CD4-positive, alpha-beta memory T cell (primary cell): Measurements from ENCODE around the gene ZNF747. TPM values are rescaled to one million over a fixed set of nuclear protein-coding genes. Genes with fewer than 3 reads are reported as not detected.
A peak's percentile ranks its signal among the peaks of the same experiment; 100 is the strongest.

Experiments used
- CTCF ChIA-PET: fragments of 350-600 bp; sonication (Branson Sonifier 250); formaldehyde crosslinking; loops from one replicate; lab custom pipeline; 2021; ENCODE audit warnings: inconsistent platforms; ENCODE audit not compliant: partially characterized antibody; lab: Charles Lee
- POLR2A ChIA-PET: fragments of 350-600 bp; sonication (Branson Sonifier 250); formaldehyde crosslinking; loops from one replicate; lab custom pipeline; 2021; ENCODE audit not compliant: partially characterized antibody; lab: Charles Lee
- DNase-seq, 5 donors: peaks; one replicate each; pipeline versions ENCODE4 v3.0.0 to v3.0.0-alpha.2; 2020 to 2022; ENCODE audit warnings: mixed read lengths in 1 of 5
- H3K27ac ChIP-seq: one replicate; pipeline ENCODE4 v1.7.0; 2013; ENCODE audit warnings: low read depth, low read length
- H3K27me3 ChIP-seq: 2 replicates; pipeline ENCODE4 v1.7.0; 2013; ENCODE audit warnings: mild to moderate bottlenecking, low read length, moderate library complexity; ENCODE audit not compliant: insufficient read depth
- H3K36me3 ChIP-seq: 2 replicates; pipeline ENCODE4 v1.7.0; 2013; ENCODE audit warnings: mild to moderate bottlenecking, low read length, moderate library complexity; ENCODE audit not compliant: insufficient read depth
- H3K4me1 ChIP-seq: 2 replicates; pipeline ENCODE4 v1.7.0; 2013; ENCODE audit warnings: mild to moderate bottlenecking, low read length, moderate library complexity; ENCODE audit not compliant: insufficient read depth
- H3K4me3 ChIP-seq, 2 donors: one replicate each; pipeline ENCODE4 v1.7.0; 2013; ENCODE audit warnings: low read length in 2 of 2, mild to moderate bottlenecking in 1 of 2
- H3K9me3 ChIP-seq, 2 donors: one replicate each; pipeline ENCODE4 v1.7.0; 2013; ENCODE audit warnings: low read length in 2 of 2, control low read depth in 1 of 2; ENCODE audit not compliant: control insufficient read depth in 1 of 2
- H3K27ac Mint-ChIP-seq, 7 donors: one replicate each; pipeline ENCODE4 v1.8.0; 2020 to 2021; ENCODE audit warnings: mixed read lengths in 7 of 7, mild to moderate bottlenecking in 6 of 7, inconsistent platforms in 3 of 7, moderate library complexity in 3 of 7
- H3K27me3 Mint-ChIP-seq, 2 donors: one replicate each; pipeline ENCODE4 v1.8.0; 2020 to 2021; ENCODE audit warnings: mixed read lengths in 2 of 2
- H3K36me3 Mint-ChIP-seq, 2 donors: one replicate each; pipeline ENCODE4 v1.8.0; 2020 to 2021; ENCODE audit warnings: mixed read lengths in 2 of 2, inconsistent platforms in 1 of 2, mild to moderate bottlenecking in 1 of 2
- H3K4me1 Mint-ChIP-seq, 4 donors: one replicate each; pipeline ENCODE4 v1.8.0; 2020 to 2021; ENCODE audit warnings: mixed read lengths in 4 of 4, mild to moderate bottlenecking in 1 of 4
- H3K4me3 Mint-ChIP-seq, 8 donors: one replicate each; pipeline ENCODE4 v1.8.0; 2020 to 2021; ENCODE audit warnings: mixed read lengths in 8 of 8, mild to moderate bottlenecking in 7 of 8, moderate library complexity in 6 of 8, inconsistent platforms in 3 of 8
- H3K9me3 Mint-ChIP-seq, 8 donors: one replicate each; pipeline ENCODE4 v1.8.0; 2020 to 2021; ENCODE audit warnings: mixed read lengths in 8 of 8, mild to moderate bottlenecking in 5 of 8, inconsistent platforms in 3 of 8, moderate library complexity in 1 of 8
- intact Hi-C: fragments of 100-400 bp; cut with micrococcal nuclease; formaldehyde crosslinking; loops from one replicate; pipeline ENCODE4 v1.15.1; 2023
- polyA plus RNA-seq, 2 donors: library from polyadenylated mRNA; unstranded; fragments of 300-500 nt; fragmentation: Illumina TruSeq; gene quantifications; one replicate each; pipeline ENCODE4 v1.2.3, GENCODE V29; 2021
- total RNA-seq, 2 experiments: library from RNA; stranded (reverse); gene quantifications; one replicate each; pipeline ENCODE4 v1.2.3, GENCODE V29; 2021

The ZNF747 gene
- total RNA-seq (10 to 100 TPM; 15.7 to 17.8 TPM), polyA plus RNA-seq (1 to 10 TPM; 7.8 to 8.8 TPM)

DNA sequence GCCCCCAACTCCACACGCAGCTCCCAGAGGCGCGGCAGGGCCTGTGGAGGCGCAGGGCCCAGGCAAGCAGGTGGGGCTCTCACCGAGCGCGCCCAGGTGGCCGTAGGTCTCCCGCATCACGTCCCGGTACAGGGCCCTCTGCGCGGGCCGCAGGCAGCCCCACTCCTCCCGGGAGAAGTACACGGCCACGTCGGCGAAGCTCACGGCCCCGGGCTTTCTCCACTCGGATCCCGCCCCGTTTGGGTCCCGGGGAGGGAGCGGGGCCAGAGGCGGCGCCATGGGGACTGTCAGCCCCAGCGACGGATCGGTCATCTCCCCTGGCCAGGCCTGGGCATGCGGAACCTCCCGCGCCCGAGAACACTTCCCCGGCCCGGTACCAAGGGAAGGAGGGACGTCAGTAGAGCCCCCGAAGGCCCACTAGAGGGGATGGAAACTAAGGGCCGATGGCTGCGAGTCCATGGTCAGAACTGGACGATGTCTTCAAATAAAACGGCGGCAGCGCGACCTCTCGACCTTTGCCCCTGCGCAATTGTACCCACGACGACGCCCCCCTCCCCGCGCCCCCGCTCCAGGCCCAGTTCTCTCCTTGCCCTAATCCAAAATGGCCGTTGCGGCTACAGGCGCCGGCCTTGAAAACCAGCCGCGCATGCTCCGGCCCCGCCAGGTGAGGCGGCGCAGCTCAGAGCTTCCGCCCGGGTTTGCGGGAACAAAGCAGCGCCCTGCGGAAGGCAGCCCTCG, at the start of gene ZNF747:
Gene ZNF747 (minus strand): TSS at position 491 of the 738 bp plus-strand sequence. CDS start 179 bp downstream, at position 312.
- intact Hi-C loops = loop anchor here (1.0 to 2.0 kb wide), 6 partner anchors 7 to 104 kb away; partner anchors contain the start of genes DCTPP1 and ZNF764
- peak within 1 kb of the TSS; percentile 91 for H3K27ac ChIP-seq
- H3K4me3 ChIP-seq = peak within 1 kb of the TSS; percentile 86 to 92
- no peaks in the 10 kb centered on the region for H3K27me3 ChIP-seq
- peaks cover 15 to 51% (median 31%) of the 10 kb centered on the region in 4 donors for H3K4me1 Mint-ChIP-seq
- DNase-seq = peak; percentile 89 to 92 (median 90)
- POLR2A ChIA-PET = interaction anchor here (0.5 to 11.1 kb wide), 37 partner anchors 11 to 1713 kb away, joined by 3 to 457 read pairs (median 6); partner anchors contain the start of genes DCTPP1, FBRS, ITGAL and PRR14
- no peaks in the 10 kb centered on the region for H3K9me3 ChIP-seq
- peaks cover 0 to 14% of the 10 kb centered on the region in 2 donors for H3K36me3 Mint-ChIP-seq
- CTCF ChIA-PET = interaction anchor here (0.6 to 4.7 kb wide), 29 partner anchors 9 to 127 kb away, joined by 3 to 101 read pairs (median 7); partner anchors contain the start of genes DCTPP1, PRR14, SEPHS2 and ZNF688
- no peaks in the 10 kb centered on the region for H3K9me3 Mint-ChIP-seq
- H3K4me3 Mint-ChIP-seq = peak within 1 kb of the TSS; percentile 87 to 99 (median 93)
- H3K27me3 Mint-ChIP-seq = no peaks in the 10 kb centered on the region
- H3K36me3 ChIP-seq = no peaks in the 10 kb centered on the region
- peak within 1 kb of the TSS; percentile 94 to 99 (median 97) for H3K27ac Mint-ChIP-seq
- H3K4me1 ChIP-seq = peaks cover 42% of the 10 kb centered on the region

DNA sequence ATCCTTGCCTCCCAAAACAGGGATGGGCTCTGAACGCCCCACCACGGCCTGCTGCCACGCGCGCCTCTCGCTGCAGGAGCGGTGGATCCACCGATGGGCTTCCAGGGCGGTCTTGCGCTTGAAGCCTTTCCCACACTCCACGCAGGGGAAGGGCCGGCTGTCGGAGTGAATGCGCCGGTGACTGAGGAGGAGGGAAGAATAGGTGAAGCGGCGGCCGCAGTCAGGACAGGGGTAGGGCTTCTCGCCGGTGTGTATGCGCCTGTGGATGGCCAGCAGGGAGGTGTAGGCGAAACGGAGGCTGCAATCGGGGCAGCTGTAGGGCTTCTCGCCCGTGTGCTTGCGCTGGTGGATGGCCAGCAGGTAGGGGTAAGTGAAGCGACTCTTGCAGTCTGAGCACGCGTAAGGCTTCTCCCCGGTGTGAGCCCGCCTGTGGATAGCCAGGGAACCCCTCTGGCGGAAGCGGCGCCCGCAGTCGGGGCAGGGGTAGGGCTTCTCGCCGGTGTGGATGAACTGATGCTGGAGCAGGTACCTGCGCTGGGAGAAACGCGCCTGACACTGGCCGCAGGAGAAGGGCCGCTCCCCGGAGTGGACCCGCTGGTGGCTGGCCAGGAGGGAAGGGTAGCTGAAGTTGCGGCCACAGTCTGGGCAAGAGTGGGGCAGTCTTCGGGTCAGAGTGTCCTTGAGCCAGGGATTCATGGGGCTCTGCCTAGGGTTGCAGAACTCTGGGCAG, 48.1 kb upstream of the ZNF747 start:
- H3K36me3 Mint-ChIP-seq = peaks cover 8 to 15% of the 10 kb centered on the region in 2 donors

DNA sequence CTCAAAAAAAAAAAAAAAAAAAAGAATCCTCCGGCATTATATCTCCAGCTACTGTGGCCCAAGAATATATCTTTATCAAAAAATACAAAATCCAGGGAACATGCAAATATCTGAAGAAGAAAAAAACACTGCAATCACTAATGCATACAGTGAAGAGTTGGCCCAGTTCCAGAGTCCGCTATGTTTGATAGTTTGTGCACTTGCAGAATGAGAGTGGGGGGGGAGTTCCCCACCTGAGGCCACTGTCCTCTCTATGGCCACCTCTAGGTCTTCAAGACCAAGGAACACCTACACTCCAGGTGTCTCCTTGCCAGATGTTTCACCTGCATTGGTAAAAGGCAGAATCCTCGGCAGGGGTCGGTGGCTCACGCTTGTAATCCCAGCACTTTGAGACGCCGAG, 46.8 kb upstream of the ZNF747 start:
- Histone ChIP-seq H3K36me3 (peaks cover 6% of the 10 kb centered on the region), H3K27ac (no peak overlapping the region), H3K9me3 (no peaks in the 10 kb centered on the region), H3K4me1 (peaks cover 15% of the 10 kb centered on the region), H3K4me3 (no peak overlapping the region), H3K27me3 (no peaks in the 10 kb centered on the region)
- CTCF ChIA-PET = interaction anchor here (0.6 kb wide), 1 partner anchor 10 kb away, joined by 3 read pairs; no protein-coding TSS in a partner anchor
- Mint-ChIP-seq H3K36me3 (peaks cover 8 to 15% of the 10 kb centered on the region in 2 donors), H3K27me3 (no peaks in the 10 kb centered on the region), H3K4me1 (peaks cover 9 to 28% (median 20%) of the 10 kb centered on the region in 4 donors), H3K27ac (peak overlapping the region in 1 of 7 donors; percentile 29), H3K4me3 (no peak overlapping the region), H3K9me3 (no peaks in the 10 kb centered on the region)
- DNase-seq = no peak
- intact Hi-C loops = no loop called here
- POLR2A ChIA-PET = interaction anchor here (1.6 to 1.7 kb wide), 2 partner anchors 9 to 10 kb away, joined by 6 read pairs; partner anchors contain the start of gene ZNF688

More for the DNA sequence above, 48.1 kb upstream of the ZNF747 start:
- Histone ChIP-seq H3K4me1 (peaks cover 21% of the 10 kb centered on the region), H3K36me3 (peaks cover 6% of the 10 kb centered on the region), H3K9me3 (no peaks in the 10 kb centered on the region), H3K27me3 (no peaks in the 10 kb centered on the region), H3K27ac (no peak overlapping the region), H3K4me3 (no peak overlapping the region)
- Mint-ChIP-seq H3K4me1 (peaks cover 9 to 38% (median 25%) of the 10 kb centered on the region in 4 donors), H3K27ac (no peak overlapping the region), H3K9me3 (no peaks in the 10 kb centered on the region), H3K4me3 (peak overlapping the region in 2 of 8 donors; percentile 6 to 15), H3K27me3 (no peaks in the 10 kb centered on the region)
- CTCF ChIA-PET = interaction anchor here (1.8 kb wide), 1 partner anchor 47 kb away, joined by 5 read pairs; no protein-coding TSS in a partner anchor
- DNase-seq = no peak
- intact Hi-C loops = no loop called here
- POLR2A ChIA-PET = interaction anchor here (1.7 kb wide), 1 partner anchor 11 kb away, joined by 6 read pairs; the partner anchor contains the start of gene ZNF688

DNA sequence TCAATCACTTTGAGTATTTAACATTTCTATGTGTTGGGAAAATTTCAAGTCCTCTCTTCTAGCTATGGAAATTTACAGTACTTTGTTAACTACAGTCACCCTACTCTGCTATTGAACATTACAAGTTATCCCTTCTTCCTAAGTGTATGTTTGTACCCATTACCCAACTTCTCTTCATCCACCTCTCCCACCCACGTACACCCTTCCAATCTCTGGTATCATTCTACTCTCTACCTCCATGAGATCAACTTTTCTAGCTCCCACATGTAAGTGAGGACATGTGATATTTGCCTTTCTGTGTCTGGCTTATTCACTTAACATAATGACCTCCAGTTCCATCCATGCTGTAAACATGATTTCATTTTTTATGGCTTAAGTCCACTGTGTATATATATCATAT, 40.0 kb upstream of the ZNF747 start:
- Mint-ChIP-seq H3K27ac (peak overlapping the region in 3 of 7 donors; percentile 17 to 70 (median 48)), H3K4me3 (peak overlapping the region in 1 of 8 donors; percentile 8), H3K27me3 (no peaks in the 10 kb centered on the region), H3K9me3 (no peaks in the 10 kb centered on the region), H3K4me1 (peaks cover 9 to 30% (median 18%) of the 10 kb centered on the region in 4 donors), H3K36me3 (peaks cover 4 to 5% of the 10 kb centered on the region in 2 donors)
- no peaks in the 10 kb centered on the region for H3K9me3 ChIP-seq
- H3K36me3 ChIP-seq = peaks cover 8% of the 10 kb centered on the region
- no peaks in the 10 kb centered on the region for H3K27me3 ChIP-seq
- H3K4me3 ChIP-seq = no peak overlapping the region
- CTCF ChIA-PET = interaction anchor here (0.7 to 1.2 kb wide), 3 partner anchors 17 to 55 kb away, joined by 3 to 4 read pairs (median 4); no protein-coding TSS in a partner anchor
- intact Hi-C loops = loop anchor here (5.0 kb wide), 1 partner anchor 53 kb away; no protein-coding TSS in a partner anchor
- POLR2A ChIA-PET = interaction anchor here (0.6 to 1.5 kb wide), 3 partner anchors 39 to 387 kb away, joined by 3 to 5 read pairs (median 3); partner anchors contain the start of genes DCTPP1 and ZNF747
- H3K4me1 ChIP-seq = peaks cover 23% of the 10 kb centered on the region
- H3K27ac ChIP-seq = no peak overlapping the region
- no peak for DNase-seq

DNA sequence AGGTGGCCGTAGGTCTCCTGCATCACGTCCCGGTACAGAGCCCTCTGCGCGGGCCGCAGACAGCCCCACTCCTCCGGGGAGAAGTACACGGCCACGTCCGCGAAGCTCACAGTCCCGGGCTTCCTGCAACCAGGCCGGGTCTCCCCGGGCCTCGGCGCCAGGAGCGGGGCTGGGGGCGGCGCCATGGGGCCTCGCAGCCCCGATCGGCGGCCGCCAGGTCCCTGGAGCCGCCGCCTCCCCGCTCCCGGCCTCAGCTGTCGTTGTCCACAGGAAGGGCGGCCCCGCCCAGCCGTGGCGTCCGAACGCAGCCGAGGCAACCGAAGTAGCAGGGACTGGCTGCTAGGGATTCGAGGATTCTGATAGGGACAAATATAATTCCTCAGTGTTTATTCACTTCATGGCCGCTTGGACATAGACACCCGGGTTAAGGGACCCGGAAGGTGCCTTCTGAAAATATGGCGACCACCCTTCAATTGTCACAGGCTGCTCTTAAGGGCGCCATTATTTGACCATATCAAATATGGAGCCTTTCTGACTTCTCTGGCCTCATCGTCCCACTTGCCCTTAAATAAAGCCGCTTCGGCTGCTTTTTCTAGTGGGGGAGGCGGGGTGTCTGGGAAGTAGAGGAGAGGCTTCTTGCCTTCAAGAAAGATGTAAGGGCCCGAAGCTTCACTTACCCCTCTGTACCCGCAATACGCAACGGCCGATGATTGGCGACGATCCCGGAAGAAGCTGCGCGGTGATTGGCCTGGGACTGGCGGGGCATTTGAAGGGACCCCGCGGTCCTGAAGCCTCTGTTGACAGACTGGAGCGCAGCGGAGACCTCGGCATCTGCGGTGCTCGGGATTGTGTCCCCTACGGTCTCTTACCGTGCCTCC, 37.0 kb upstream of the ZNF747 start, which contains the start of gene ZNF688:
Gene ZNF688 (minus strand): TSS at position 270 of the 878 bp plus-strand sequence. CDS start 85 bp downstream, at position 185.
- peak within 1 kb of the TSS; percentile 90 for H3K27ac ChIP-seq
- peaks cover 53% of the 10 kb centered on the region for H3K4me1 ChIP-seq
- ChIA-PET CTCF (interaction anchor here (0.6 to 2.8 kb wide), 12 partner anchors 9 to 143 kb away, joined by 3 to 26 read pairs (median 5); partner anchors contain the start of genes DCTPP1, FBRS, ZNF747 and ZNF764), POLR2A (interaction anchor here (0.7 to 3.7 kb wide), 32 partner anchors 9 to 506 kb away, joined by 3 to 188 read pairs (median 8); partner anchors contain the start of genes ALDOA, DCTPP1, FBRS and ITGAL)
- H3K4me3 ChIP-seq = peak within 1 kb of the TSS; percentile 65 to 71
- H3K27me3 Mint-ChIP-seq = no peaks in the 10 kb centered on the region
- H3K36me3 Mint-ChIP-seq = peaks cover 0 to 7% of the 10 kb centered on the region in 2 donors
- H3K27me3 ChIP-seq = no peaks in the 10 kb centered on the region
- H3K9me3 Mint-ChIP-seq = no peaks in the 10 kb centered on the region
- no peaks in the 10 kb centered on the region for H3K9me3 ChIP-seq
- peak within 1 kb of the TSS; percentile 86 to 96 (median 91) for H3K4me3 Mint-ChIP-seq
- intact Hi-C loops = loop anchor here (1.0 to 5.0 kb wide), 10 partner anchors 13 to 141 kb away; partner anchors contain the start of genes DCTPP1, FBRS, PRR14 and SRCAP
- H3K36me3 ChIP-seq = peaks cover 4% of the 10 kb centered on the region
- H3K27ac Mint-ChIP-seq = peak within 1 kb of the TSS; percentile 96 to 97 (median 97)
- H3K4me1 Mint-ChIP-seq = peaks cover 23 to 54% (median 38%) of the 10 kb centered on the region in 4 donors
- peak; percentile 94 to 100 (median 97) for DNase-seq
